Type B pancreatic cell (in vitro differentiated cells): ENCODE data around the gene ATP10B. TPM values are rescaled to one million over a fixed set of nuclear protein-coding genes. Genes with fewer than 3 reads are reported as not detected.
A peak's percentile ranks its signal among the peaks of the same experiment; 100 is the strongest.

ENCODE experiments used
- DNase-seq: peaks from one replicate; pipeline ENCODE4 v3.0.0; 2021; ENCODE audit warnings: mixed read lengths; ENCODE audit not compliant: unreplicated experiment; ENCODE audit errors: extremely low spot score
- H3K27ac Mint-ChIP-seq: 2 replicates; pipeline ENCODE4 v1.8.0; 2021; ENCODE audit warnings: mild to moderate bottlenecking, mixed read lengths
- H3K27me3 Mint-ChIP-seq: 2 replicates; pipeline ENCODE4 v1.8.0; 2021; ENCODE audit warnings: mixed read lengths
- H3K36me3 Mint-ChIP-seq: 2 replicates; pipeline ENCODE4 v1.8.0; 2021; ENCODE audit warnings: mixed read lengths
- H3K4me1 Mint-ChIP-seq: one replicate; pipeline ENCODE4 v1.8.0; 2021; ENCODE audit warnings: mixed read lengths; ENCODE audit not compliant: unreplicated experiment
- H3K4me3 Mint-ChIP-seq: 2 replicates; pipeline ENCODE4 v1.8.0; 2021; ENCODE audit warnings: mild to moderate bottlenecking, mixed read lengths
- H3K9me3 Mint-ChIP-seq: 2 replicates; pipeline ENCODE4 v1.8.0; 2021; ENCODE audit warnings: mixed read lengths
- CTCF ChIP-seq: fragments of 200-600 bp; sonication (generic); conservative IDR thresholded peaks from 2 replicates; pipeline ENCODE4 v1.5.0; 2021; ENCODE audit warnings: antibody characterized with exemption, mild to moderate bottlenecking
- total RNA-seq: library from RNA; stranded (reverse); gene quantifications from 2 replicates; pipeline ENCODE4 v1.2.1, GENCODE V29; 2021; ENCODE audit warnings: low replicate concordance

The ATP10B gene
- total RNA-seq, 1 donor from 2014 or later, result 4.0 TPM

DNA sequence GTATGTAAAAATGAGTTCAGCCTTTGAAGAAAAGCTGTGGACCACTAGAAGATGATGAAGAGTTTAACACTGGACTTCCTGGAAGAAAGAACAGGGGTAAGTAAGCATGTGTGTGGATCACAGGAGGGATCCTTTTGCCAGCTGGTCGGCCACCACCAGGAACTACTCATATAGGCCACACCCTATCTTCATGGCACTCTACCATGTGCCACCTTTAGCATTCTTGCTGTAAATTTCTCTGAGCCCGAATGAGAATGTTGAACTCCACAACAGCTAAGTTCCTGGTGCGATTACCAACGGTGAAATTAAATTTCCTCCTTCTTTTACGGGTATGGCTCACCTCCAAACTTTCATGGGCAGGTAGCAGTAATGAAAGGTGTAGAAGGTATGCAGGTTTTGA, 102.3 kb downstream of the ATP10B start:
- DNase-seq, result no peak
- no peak overlapping the region for H3K27ac Mint-ChIP-seq
- H3K4me1 Mint-ChIP-seq, result peaks cover 6% of the 10 kb centered on the region
- no peak overlapping the region for H3K4me3 Mint-ChIP-seq
- TF ChIP-seq CTCF, result no peak
- no peaks in the 10 kb centered on the region for H3K36me3 Mint-ChIP-seq
- no peaks in the 10 kb centered on the region for H3K27me3 Mint-ChIP-seq
- no peaks in the 10 kb centered on the region for H3K9me3 Mint-ChIP-seq

DNA sequence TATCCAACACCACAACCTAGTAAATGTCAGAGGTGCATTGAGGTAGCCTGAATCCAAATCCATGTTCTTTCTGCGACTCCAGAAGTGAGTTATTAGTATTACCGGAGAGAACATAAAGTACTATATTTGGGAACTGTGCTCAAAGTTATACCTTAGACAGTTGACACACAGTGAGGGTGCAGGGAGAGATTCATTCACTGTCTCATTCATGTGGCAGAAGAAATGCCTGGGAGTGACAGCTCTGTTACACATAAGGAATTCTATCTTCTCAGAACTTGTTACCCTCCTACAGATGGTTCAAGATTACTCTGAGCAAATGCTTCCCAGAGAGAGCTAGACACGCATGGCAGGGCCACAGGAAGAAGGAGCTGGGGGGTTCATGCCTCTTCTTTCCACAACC, 103.0 kb downstream of the ATP10B start:
- Mint-ChIP-seq H3K9me3 (no peaks in the 10 kb centered on the region), H3K27me3 (no peaks in the 10 kb centered on the region), H3K36me3 (no peaks in the 10 kb centered on the region), H3K4me3 (no peak overlapping the region), H3K27ac (no peak overlapping the region), H3K4me1 (peaks cover 6% of the 10 kb centered on the region)
- TF ChIP-seq CTCF, result no peak
- DNase-seq, result no peak

GRCh38 chr5:160747987-160748386, 104.0 kb downstream of the ATP10B start:
- Mint-ChIP-seq H3K36me3 (no peaks in the 10 kb centered on the region), H3K27me3 (no peaks in the 10 kb centered on the region), H3K9me3 (no peaks in the 10 kb centered on the region), H3K27ac (peak overlapping the region; percentile 39), H3K4me3 (no peak overlapping the region), H3K4me1 (peaks cover 6% of the 10 kb centered on the region)
- DNase-seq, result no peak
- no peak for TF ChIP-seq CTCF

- Mint-ChIP-seq H3K4me3 (no peak overlapping the region), H3K4me1 (peaks cover 6% of the 10 kb centered on the region), H3K9me3 (no peaks in the 10 kb centered on the region), H3K36me3 (no peaks in the 10 kb centered on the region), H3K27ac (no peak overlapping the region), H3K27me3 (no peaks in the 10 kb centered on the region)
- no peak for TF ChIP-seq CTCF
- DNase-seq, result no peak
These were observed 104.5 kb downstream of the ATP10B start for GRCh38 chr5:160747559-160747958.

DNA sequence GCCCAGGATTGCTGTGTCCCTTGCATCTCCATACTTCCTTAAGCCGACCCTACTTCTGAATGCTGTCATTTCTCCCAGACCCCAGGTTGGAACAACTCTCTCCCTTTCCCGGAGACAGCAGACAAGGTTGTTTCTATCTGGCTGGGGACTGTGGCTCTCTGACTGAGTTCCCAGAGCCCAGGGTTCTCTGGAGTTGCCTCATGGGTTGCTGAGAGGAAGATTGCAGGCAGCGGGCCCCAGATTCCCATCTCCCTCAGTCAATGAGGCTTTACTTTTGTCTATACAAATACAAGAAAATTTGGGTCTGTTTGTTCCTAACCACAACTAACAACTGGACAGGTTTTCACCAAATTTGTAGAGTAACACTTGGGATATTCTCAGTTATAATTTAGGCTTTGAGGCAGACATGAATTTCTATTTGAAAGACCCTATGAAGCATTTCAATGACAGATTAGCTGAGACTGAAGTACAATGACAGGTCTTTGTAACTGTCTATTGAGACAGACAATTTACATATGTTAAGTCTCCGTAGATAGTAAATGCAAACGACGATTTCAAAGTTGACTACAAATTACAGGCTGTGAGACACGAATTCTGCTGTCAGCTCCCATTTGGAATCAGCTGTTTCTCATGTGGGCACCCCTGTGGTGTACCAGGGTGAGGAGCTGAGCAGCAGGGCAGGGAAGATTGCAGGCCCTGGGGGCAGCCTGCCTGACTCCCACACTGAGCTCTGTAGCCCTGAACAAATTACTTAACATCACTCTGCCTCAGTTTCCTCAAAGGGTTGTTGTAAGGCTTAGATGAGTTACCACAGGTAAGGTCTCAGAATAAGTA, 107.5 kb downstream of the ATP10B start:
- Mint-ChIP-seq H3K4me1 (peaks cover 6% of the 10 kb centered on the region), H3K9me3 (no peaks in the 10 kb centered on the region), H3K27me3 (no peaks in the 10 kb centered on the region), H3K36me3 (no peaks in the 10 kb centered on the region), H3K27ac (no peak overlapping the region), H3K4me3 (no peak overlapping the region)
- DNase-seq, result no peak
- no peak for TF ChIP-seq CTCF
